GM12872 (cell line): ENCODE measurements around the gene ANKFY1.

Source experiments
- CTCF ChIP-seq: IDR thresholded peaks from 3 replicates; pipeline ENCODE4 v1.5.1; 2011; ENCODE audit warnings: low read depth, mild to moderate bottlenecking, low read length, moderate library complexity; ENCODE audit not compliant: insufficient read depth

ANKFY1 gene

GRCh38 chr17:4154201-4154600 lies 109.6 kb downstream of the ANKFY1 start:
- no peak for TF ChIP-seq CTCF

GRCh38 chr17:4152471-4152870 lies 111.3 kb downstream of the ANKFY1 start:
- no peak for TF ChIP-seq CTCF

GRCh38 chr17:4150096-4150495 lies 113.7 kb downstream of the ANKFY1 start:
- TF ChIP-seq CTCF: no peak

GRCh38 chr17:4148611-4149308 lies 115.0 kb downstream of the ANKFY1 start:
- no peak for TF ChIP-seq CTCF

GRCh38 chr17:4147751-4148310 lies 115.9 kb downstream of the ANKFY1 start:
- TF ChIP-seq CTCF: no peak

- TF ChIP-seq CTCF: no peak
Observed at GRCh38 chr17:4146641-4147040, 117.1 kb downstream of the ANKFY1 start.

- no peak for TF ChIP-seq CTCF
Observed at GRCh38 chr17:4144422-4144747, 119.4 kb downstream of the ANKFY1 start.
